Neural progenitor cell (in vitro differentiated cells): ENCODE results near the gene ECEL1. TPM values are rescaled to one million over a fixed set of nuclear protein-coding genes. Genes with fewer than 3 reads are reported as not detected.

Experiments
- DNase-seq: peaks from one replicate; pipeline ENCODE4 v3.0.0-alpha.2; 2016; ENCODE audit warnings: low spot score
- H2AFZ ChIP-seq: fragments of 200-600 bp; sonication (generic); replicated peaks from 2 replicates; pipeline ENCODE4 v1.6.1; 2016; ENCODE audit warnings: antibody characterized with exemption
- H3F3A ChIP-seq: fragments of 200-600 bp; sonication (generic); 2 replicates; pipeline ENCODE4 v1.6.1; 2016; ENCODE audit warnings: antibody characterized with exemption, low read depth
- H3K27ac ChIP-seq: fragments of 200-600 bp; sonication (generic); 2 replicates; pipeline ENCODE4 v1.5.1; 2016; ENCODE audit warnings: mild to moderate bottlenecking
- H3K27me3 ChIP-seq: fragments of 200-600 bp; sonication (generic); 2 replicates; pipeline ENCODE4 v1.6.1; 2016; ENCODE audit warnings: mild to moderate bottlenecking, moderate library complexity
- H3K36me3 ChIP-seq: fragments of 200-600 bp; sonication (generic); 2 replicates; pipeline ENCODE4 v1.5.1; 2016
- H3K4me1 ChIP-seq: fragments of 200-600 bp; sonication (generic); 2 replicates; pipeline ENCODE4 v1.6.1; 2016; ENCODE audit warnings: mixed run types
- H3K4me2 ChIP-seq: fragments of 200-600 bp; sonication (generic); 2 replicates; pipeline ENCODE4 v1.6.1; 2016
- H3K4me3 ChIP-seq: fragments of 200-600 bp; sonication (generic); 2 replicates; pipeline ENCODE4 v1.5.1; 2016
- H3K79me2 ChIP-seq: fragments of 200-600 bp; sonication (generic); 2 replicates; pipeline ENCODE4 v1.6.1; 2016; ENCODE audit warnings: low read depth
- H3K9ac ChIP-seq: fragments of 200-600 bp; sonication (generic); 2 replicates; pipeline ENCODE4 v1.6.1; 2016
- H3K9me3 ChIP-seq: fragments of 200-600 bp; sonication (generic); 2 replicates; pipeline ENCODE4 v1.5.1; 2016; ENCODE audit warnings: low read depth
- H4K20me1 ChIP-seq: fragments of 200-600 bp; sonication (generic); 2 replicates; pipeline ENCODE4 v1.6.1; 2016; ENCODE audit warnings: low read depth
- H3K27ac Mint-ChIP-seq: 3 replicates; pipeline ENCODE4 v1.8.0; 2021; ENCODE audit warnings: mixed read lengths
- H3K27me3 Mint-ChIP-seq: 2 replicates; pipeline ENCODE4 v1.8.0; 2022; ENCODE audit warnings: low read depth, mild to moderate bottlenecking, inconsistent platforms, moderate library complexity, mixed read lengths; ENCODE audit not compliant: insufficient read depth
- H3K36me3 Mint-ChIP-seq: 3 replicates; pipeline ENCODE4 v1.8.0; 2021; ENCODE audit warnings: mixed read lengths
- H3K4me1 Mint-ChIP-seq: 3 replicates; pipeline ENCODE4 v1.8.0; 2021; ENCODE audit warnings: mixed read lengths
- H3K4me3 Mint-ChIP-seq: 3 replicates; pipeline ENCODE4 v1.8.0; 2021; ENCODE audit warnings: mild to moderate bottlenecking, moderate library complexity, mixed read lengths
- H3K9me3 Mint-ChIP-seq: 3 replicates; pipeline ENCODE4 v1.8.0; 2020; ENCODE audit warnings: mixed read lengths
- EZH2 ChIP-seq: fragments of 200-600 bp; sonication (generic); IDR thresholded peaks from 2 replicates; pipeline ENCODE4 v1.6.1; 2017; ENCODE audit warnings: antibody characterized with exemption, mild to moderate bottlenecking, moderate library complexity
- EZH2phosphoT487 ChIP-seq: fragments of 200-600 bp; sonication (generic); IDR thresholded peaks from 2 replicates; pipeline ENCODE4 v1.6.1; 2017; ENCODE audit warnings: antibody characterized with exemption
- total RNA-seq: library from RNA; depleted of rRNA; stranded (reverse); fragments of >200 nt; gene quantifications from 2 replicates; pipeline ENCODE4 v1.2.3, GENCODE V29; 2015; ENCODE audit warnings: low replicate concordance
- TF ChIP-seq, protein P1 (sequence below): fragments of 200-600 bp; sonication (generic); IDR thresholded peaks from 2 replicates; pipeline ENCODE4 v1.5.1; 2017; ENCODE audit warnings: antibody characterized with exemption, mild to moderate bottlenecking

The ECEL1 gene
- total RNA-seq, 1 donor from 2014 or later, result 0.84 TPM

DNA sequence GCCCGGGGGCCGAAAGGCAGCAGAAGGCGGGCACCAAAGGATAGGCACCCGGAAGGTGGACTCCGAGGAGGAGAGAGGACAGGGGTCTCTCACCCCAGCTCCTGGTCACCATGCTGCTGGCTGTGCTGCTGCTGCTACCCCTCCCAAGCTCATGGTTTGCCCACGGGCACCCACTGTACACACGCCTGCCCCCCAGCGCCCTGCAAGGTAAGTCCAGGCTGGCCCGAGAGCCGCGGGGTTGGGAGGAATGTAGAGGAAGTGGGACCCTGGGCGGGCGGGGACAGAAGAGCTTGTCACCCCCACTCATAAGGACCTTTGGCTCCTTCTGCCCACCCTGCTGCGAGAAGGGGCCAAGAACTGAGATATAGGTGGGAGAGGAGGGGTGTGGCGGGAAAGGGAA lies 32.9 kb upstream of the ECEL1 start:
- no peaks in the 10 kb centered on the region for H3K9me3 ChIP-seq
- H3K4me2 ChIP-seq, result no peak overlapping the region
- H3K4me3 ChIP-seq, result no peak overlapping the region
- H3K27ac Mint-ChIP-seq, result no peak overlapping the region
- H3K27me3 ChIP-seq, result peaks cover 67% of the 10 kb centered on the region
- no peak overlapping the region for H2AFZ ChIP-seq
- DNase-seq, result no peak
- H3K9me3 Mint-ChIP-seq, result no peaks in the 10 kb centered on the region
- peak overlapping the region; percentile 30 for H3K4me3 Mint-ChIP-seq
- H3K36me3 ChIP-seq, result no peaks in the 10 kb centered on the region
- H3K27ac ChIP-seq, result no peak overlapping the region
- H3K4me1 ChIP-seq, result peaks cover 11% of the 10 kb centered on the region
- H3K9ac ChIP-seq, result no peak overlapping the region
- no peaks in the 10 kb centered on the region for H3K36me3 Mint-ChIP-seq
- H3K79me2 ChIP-seq, result no peaks in the 10 kb centered on the region
- peaks cover 19% of the 10 kb centered on the region for H4K20me1 ChIP-seq
- H3K27me3 Mint-ChIP-seq, result peaks cover 39% of the 10 kb centered on the region
- H3K4me1 Mint-ChIP-seq, result peaks cover 16% of the 10 kb centered on the region
- H3F3A ChIP-seq, result no peaks in the 10 kb centered on the region
- TF ChIP-seq EZH2phosphoT487 (no peak), EZH2 (no peak)
- TF ChIP-seq, protein P1, sequence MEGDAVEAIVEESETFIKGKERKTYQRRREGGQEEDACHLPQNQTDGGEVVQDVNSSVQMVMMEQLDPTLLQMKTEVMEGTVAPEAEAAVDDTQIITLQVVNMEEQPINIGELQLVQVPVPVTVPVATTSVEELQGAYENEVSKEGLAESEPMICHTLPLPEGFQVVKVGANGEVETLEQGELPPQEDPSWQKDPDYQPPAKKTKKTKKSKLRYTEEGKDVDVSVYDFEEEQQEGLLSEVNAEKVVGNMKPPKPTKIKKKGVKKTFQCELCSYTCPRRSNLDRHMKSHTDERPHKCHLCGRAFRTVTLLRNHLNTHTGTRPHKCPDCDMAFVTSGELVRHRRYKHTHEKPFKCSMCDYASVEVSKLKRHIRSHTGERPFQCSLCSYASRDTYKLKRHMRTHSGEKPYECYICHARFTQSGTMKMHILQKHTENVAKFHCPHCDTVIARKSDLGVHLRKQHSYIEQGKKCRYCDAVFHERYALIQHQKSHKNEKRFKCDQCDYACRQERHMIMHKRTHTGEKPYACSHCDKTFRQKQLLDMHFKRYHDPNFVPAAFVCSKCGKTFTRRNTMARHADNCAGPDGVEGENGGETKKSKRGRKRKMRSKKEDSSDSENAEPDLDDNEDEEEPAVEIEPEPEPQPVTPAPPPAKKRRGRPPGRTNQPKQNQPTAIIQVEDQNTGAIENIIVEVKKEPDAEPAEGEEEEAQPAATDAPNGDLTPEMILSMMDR, result no peak

DNA sequence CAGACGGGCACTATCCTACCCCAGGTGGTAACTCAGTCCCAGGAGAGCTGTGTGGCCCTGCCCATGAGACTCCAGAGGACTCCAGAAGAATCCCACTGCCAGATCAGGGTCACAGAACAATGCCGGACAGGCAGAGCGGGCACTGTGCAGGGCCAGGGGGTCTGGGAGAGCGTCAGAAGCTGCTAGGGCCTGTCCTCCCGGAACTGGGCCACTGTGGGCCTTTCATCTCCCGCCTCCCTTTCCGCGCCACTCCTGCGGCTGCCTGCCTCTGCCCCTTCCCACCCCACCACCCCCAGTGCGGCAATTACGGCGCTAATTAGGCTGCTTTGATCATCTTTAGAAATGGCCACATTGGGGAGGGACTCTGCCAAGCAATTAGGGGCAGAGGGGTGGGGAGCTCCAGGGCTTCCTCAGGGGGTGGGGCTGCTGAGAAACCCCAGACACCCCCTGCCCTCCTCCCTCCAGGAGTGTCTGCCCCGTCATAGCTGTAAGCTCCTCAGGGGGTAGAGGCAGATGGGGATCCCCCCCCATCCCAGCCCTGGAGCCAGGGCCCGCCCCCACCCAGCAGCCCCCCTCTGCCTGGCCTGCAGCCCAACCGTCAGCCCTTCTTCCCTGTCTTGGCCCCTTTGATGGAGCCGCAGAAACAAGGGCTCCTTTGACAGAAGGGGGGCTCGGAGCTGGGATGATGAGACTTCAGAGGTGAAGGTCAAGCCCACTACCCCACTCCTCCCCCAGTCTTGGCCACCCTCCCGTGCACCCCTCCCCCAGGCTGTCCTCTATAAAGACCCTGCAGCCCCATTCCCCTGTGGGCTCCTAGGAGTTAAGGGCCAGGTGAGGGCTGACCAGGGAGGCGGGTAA lies 32.2 kb upstream of the ECEL1 start, which contains the start of gene PRSS56:
Gene PRSS56, plus strand, starts transcription at position 808 of the 858 bp plus-strand sequence. CDS start 211 bp downstream, outside the sequence.
- Histone ChIP-seq H3K4me2 (no peak within 1 kb of the TSS), H3K4me3 (no peak within 1 kb of the TSS), H3F3A (no peaks in the 10 kb centered on the region), H3K79me2 (no peaks in the 10 kb centered on the region), H3K27ac (no peak within 1 kb of the TSS), H4K20me1 (peaks cover 19% of the 10 kb centered on the region), H3K4me1 (peaks cover 7% of the 10 kb centered on the region), H3K9ac (no peak within 1 kb of the TSS), H3K9me3 (no peaks in the 10 kb centered on the region), H3K27me3 (peaks cover 60% of the 10 kb centered on the region), H3K36me3 (no peaks in the 10 kb centered on the region), H2AFZ (no peak within 1 kb of the TSS)
- Mint-ChIP-seq H3K36me3 (no peaks in the 10 kb centered on the region), H3K27me3 (peaks cover 39% of the 10 kb centered on the region), H3K27ac (no peak within 1 kb of the TSS), H3K4me1 (peaks cover 16% of the 10 kb centered on the region), H3K4me3 (peak within 1 kb of the TSS; percentile 30), H3K9me3 (no peaks in the 10 kb centered on the region)
- no peak for TF ChIP-seq EZH2phosphoT487
- no peak for DNase-seq

DNA sequence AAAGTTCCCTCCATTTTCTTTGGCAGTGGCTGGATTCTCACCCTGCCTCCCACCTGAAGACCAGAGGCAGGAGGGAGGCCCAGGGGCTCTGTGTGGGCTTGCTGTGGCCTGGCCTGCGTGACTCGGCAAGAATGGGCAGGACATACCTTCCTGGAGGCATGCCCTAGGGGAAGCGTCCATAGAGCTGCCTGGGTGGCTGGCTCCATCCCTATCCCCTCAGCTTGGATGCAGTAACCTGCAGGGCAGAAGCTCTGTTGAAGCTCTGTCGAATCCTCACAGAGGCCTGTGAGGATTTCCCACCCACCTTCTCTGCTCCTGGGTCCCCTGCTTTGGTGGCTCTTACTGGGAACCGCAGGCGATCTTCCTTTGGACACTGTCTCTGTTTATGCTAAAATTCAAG lies 31.2 kb upstream of the ECEL1 start:
- H3K36me3 Mint-ChIP-seq, result no peaks in the 10 kb centered on the region

More for the DNA sequence above, 31.2 kb upstream of the ECEL1 start:
- no peak overlapping the region for H3K4me3 Mint-ChIP-seq
- Histone ChIP-seq H3K4me2 (no peak overlapping the region), H3K9ac (no peak overlapping the region), H3K36me3 (no peaks in the 10 kb centered on the region), H3K9me3 (no peaks in the 10 kb centered on the region), H3K4me1 (peaks cover 6% of the 10 kb centered on the region), H3K79me2 (no peaks in the 10 kb centered on the region), H3K27ac (no peak overlapping the region), H4K20me1 (peaks cover 19% of the 10 kb centered on the region), H3K4me3 (no peak overlapping the region), H2AFZ (no peak overlapping the region), H3K27me3 (peaks cover 50% of the 10 kb centered on the region), H3F3A (no peaks in the 10 kb centered on the region)
- no peak for TF ChIP-seq EZH2
- TF ChIP-seq, protein P1, result no peak
- TF ChIP-seq EZH2phosphoT487, result no peak
- H3K9me3 Mint-ChIP-seq, result no peaks in the 10 kb centered on the region
- no peak for DNase-seq
- H3K27ac Mint-ChIP-seq, result no peak overlapping the region
- H3K4me1 Mint-ChIP-seq, result peaks cover 12% of the 10 kb centered on the region
- peaks cover 36% of the 10 kb centered on the region for H3K27me3 Mint-ChIP-seq
